ENCODE measurements around the gene LHFPL2.

Gene LHFPL2

DNA sequence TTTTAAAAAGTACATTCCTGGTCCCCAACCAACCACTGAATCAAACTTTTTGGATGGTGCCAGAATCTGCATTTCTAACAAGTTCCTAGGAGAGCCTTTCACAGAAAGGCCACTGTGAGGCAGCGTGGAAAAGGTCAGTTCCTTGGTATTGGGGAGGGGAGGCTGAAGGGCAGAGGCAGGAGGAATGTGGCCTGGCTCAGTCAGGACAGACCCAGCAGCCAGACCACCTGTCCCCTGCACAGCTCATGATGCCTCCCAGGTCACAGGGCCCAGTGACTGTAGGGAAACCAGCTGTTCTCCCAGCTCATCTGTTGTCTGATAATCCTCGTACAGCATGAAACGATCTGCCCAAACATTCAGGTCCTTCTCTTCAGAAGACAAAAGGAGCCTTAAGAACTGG lies 132.9 kb downstream of the LHFPL2 start:
- DNase-seq = no peak

GRCh38 chr5:78514427-78515330 lies 133.9 kb downstream of the LHFPL2 start:
- DNase-seq = no peak

GRCh38 chr5:78513441-78513840 lies 135.1 kb downstream of the LHFPL2 start:
- DNase-seq = no peak

DNA sequence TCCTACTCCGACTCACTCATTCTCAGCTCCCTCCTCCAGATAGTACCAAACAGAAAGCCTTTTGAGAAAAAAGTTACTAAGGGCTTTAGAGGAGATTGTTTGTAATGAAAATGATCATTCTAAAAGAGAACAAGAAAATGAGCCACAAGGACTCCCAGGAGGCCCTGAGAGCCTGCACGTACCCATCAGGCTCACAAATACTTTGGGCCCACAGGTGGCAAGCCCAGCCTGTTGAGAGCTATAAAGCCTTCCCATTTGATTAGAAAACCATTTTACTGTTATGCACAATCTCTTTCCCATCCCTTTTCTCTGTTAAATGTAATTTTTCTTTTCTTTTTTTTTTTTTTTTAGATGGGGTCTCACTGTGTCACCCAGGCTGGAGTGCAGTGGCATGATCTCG lies 136.1 kb downstream of the LHFPL2 start:
- no peak for DNase-seq

GRCh38 chr5:78511121-78511906 lies 137.3 kb downstream of the LHFPL2 start:
- DNase-seq = no peak

DNA sequence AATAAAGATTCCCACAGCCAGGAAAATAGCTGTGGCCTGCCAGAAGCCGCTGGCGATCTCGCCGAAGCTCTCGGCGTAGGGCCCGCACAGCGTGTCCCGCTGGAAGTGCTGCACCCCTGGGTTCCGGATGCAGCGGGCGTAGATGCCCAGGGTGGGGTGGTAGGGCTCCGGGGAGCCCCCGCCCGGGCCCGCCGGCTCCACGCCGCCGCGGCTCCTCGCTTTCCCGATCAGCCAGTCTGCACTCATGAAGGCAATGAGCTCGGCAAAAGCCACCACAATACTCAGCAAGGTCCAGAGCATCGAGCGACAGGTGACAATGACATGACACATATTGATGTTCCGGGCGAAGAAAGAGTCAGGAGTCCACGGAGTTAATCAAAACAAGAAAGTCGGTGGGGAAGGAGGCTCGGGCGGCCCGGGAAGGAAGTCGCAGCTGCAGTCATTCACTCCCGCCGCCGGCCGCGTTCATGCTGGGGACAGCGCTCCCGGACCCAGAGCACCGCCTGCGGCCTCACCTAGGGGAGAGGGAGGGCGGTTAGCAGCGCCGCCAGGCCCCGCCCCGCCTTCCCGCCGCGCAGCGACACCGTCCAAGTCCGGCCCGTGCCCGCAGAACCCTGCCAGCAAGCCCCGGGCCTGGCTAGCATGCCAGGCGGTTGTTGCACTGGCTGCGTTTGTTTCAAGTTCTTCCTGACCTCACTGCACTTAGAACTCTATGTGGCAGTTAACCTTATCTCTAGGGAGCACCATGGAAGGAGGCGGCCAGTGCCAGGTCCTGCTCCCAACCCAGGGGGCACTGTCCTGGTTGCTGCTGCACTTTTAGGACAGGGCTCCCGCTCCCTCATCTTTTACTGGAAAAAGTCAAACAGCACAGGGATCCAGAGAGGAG lies 138.4 kb downstream of the LHFPL2 start:
- peak; percentile 64 for DNase-seq

DNA sequence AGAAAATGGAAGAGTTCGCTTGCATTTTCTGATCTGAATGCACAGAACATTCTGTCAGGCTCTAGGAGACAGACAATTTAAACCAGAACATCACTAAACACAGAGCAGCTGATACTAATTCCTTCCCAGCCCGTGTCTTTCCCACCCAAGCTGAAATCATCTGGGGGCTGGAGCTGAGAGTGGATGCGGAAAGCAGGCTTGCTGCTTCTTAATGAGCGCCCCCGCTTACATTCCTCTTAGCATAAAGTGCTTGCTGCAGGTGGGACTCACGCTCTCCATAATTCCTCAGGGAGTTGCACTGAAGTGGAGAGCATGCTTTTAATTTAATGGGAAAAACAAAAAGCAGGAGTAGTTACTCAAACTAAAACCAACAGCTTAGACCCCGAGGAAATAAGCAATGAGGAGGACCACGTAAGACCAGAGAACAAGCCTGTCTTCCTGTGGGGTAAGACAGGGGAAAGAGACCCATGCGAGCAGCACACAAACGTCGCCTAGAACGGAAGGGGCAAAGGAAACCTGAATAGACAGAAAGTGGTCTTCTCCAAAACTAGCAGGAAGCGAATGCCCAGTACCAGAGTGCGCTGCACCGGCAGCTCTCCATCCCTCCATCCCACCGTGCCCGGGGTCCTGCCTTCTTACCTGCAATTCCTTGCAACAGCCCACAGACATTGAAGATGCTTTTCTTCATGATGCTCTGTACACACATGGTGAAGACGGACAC lies 139.3 kb downstream of the LHFPL2 start:
- no peak for DNase-seq

GRCh38 chr5:78508186-78508765 lies 140.3 kb downstream of the LHFPL2 start:
- no peak for DNase-seq

GRCh38 chr5:78507531-78507930 lies 141.0 kb downstream of the LHFPL2 start:
- DNase-seq = no peak

DNA sequence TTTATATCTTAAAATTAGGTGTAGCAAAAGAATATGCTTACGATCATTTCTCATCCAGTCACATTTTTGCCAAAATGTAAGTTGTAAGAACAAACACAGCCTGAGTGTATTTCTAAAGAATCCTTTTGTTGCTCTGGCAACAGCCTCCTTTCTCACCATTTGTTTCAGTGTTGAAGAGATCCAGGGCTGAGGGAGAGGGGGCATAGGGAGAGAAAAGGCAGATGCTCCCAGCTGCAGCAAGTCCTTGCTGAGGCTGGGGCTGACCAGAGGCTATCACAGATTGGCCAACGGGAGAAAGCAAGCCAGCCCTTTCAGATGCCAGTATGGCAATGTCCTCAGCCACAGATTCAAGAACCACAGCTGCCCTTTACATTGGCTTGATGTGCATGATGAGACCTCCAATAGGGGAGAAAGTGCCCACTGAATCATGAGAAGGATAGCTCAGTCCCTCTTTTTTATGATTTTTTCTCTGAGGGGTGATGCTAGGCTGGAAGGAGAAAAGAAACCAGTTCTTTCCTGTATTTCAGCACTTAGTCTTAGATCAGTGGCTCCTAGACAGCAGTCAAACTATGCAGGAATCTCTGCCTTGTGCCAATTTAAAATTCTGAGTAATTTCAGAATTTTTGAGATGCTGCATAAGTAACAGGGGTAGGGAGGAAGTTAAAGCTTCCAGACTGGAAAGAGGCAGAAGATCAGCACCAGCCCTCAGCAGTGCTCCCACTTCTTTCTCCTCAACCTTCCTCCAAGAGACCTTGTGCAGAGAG lies 142.1 kb downstream of the LHFPL2 start:
- DNase-seq = no peak

DNA sequence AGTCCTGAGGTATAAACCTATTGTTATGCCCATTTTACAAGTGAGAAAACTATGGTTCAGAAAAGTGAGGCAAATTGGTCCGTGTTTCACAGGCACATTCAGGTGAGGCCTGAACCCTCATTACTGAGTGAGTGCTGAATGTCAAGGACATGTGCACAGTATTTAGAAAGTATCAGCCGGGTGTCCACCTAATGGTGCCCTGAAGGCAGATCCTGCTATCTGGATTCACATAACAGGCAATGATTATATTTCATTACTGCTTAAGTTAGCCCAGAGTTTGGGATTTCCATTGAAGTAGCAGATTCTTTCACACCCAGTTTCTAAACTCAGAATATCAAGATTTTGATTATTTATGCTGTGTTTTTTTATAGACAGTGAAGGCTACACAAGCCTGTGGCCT lies 142.7 kb downstream of the LHFPL2 start:
- no peak for DNase-seq

DNA sequence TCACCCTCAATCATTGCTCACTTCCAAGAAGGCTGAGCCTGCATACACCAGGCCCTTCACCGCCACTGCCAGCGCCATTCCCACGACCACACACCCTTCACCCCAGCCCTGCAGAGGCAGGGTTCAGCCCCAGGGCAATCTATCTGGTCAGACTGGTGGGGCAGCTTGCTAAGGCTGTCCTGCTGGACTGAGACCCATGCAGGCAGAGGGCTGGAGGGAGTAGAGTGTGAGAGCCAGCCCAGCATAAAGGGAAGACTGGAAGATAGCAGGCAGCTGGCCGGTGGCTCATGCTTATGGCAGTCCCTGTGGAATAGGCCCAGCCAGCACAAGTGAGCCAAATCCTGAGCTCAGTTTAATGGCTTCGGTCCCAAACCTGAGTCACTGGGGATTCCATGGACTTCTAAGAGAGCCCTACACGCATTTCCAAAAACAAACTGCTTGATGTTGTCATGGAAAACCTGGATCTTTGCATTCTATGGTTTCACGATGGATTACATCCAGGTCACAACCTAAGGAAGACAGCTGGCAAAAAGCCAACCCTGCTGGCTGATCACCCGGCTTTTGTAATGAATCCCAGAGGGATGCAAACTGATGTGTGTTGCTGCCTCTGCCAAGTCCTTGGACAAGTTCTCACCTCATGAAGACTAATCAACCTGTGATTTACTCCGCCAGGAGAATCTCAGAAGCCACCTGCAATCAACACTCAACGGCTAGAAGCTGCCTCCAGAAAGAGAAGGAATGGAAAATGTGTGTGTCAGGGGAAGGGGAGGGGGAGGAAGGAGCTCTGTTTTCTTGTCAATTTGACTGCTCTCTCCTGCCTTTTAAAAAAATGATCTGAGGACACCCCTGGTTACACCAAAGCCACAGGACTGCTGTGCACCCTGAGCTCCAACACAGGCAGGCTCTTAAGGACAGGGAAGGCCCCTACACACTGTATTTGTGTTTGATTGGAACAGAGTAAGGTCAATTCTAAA lies 143.6 kb downstream of the LHFPL2 start:
- DNase-seq = no peak

DNA sequence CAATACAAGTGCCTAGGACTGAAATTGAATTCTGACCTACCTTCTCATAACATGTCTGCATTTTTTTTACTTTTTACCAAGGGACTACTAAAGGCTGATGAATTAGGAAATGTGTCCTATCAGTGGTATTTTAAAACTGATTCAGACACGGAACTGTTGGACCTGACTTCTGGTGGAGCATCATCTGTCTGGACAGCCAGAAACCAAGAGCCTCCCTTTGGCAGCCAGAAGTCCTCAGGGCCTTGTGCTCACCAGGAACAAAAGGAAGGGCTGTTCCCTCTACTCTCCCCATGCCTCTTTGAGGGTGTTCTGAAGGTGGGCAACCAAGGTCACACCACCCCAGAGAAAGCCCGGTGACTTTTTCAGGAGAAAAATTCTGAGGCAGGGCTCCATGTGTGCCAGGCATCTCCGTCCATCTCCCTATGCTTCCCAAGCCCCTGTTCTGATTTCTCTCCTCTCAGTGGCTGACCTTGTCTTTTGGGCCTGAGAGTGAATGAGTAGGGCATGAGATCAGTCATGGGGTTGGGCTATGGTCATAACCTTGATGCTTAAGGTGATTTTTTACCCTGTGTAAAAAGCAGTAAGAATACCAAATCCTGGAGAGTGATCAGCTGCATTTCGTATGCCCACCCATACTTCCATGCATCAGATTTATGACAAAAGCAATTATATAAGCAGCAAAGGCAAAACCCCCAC lies 144.5 kb downstream of the LHFPL2 start:
- DNase-seq = no peak

- no peak for DNase-seq
Measured at GRCh38 chr5:78501411-78502352, 146.9 kb downstream of the LHFPL2 start.

- DNase-seq = no peak
Measured at GRCh38 chr5:78500871-78501270, 147.7 kb downstream of the LHFPL2 start.

GRCh38 chr5:78500028-78500427 lies 148.5 kb downstream of the LHFPL2 start:
- DNase-seq = no peak

- DNase-seq = no peak
Measured at GRCh38 chr5:78499485-78499884, 149.1 kb downstream of the LHFPL2 start.
